Calu3 (cell line): ENCODE data around the gene NNAT. TPM values are rescaled to one million over a fixed set of nuclear protein-coding genes. Genes with fewer than 3 reads are reported as not detected.

ENCODE experiments used
- BruUV-seq: library from RNA; stranded (reverse); fragments of 400-500 nt; replicated peaks from 2 replicates; lab custom pipeline; 2021; lab: Mats Ljungman, UMichigan
- CTCF ChIA-PET: fragments of 300-600 bp; sonication (Branson Sonifier 250); formaldehyde crosslinking; loops from one replicate; lab custom pipeline; 2022; ENCODE audit warnings: antibody characterized with exemption; lab: Charles Lee
- DNase-seq: peaks from one replicate; pipeline ENCODE4 v3.0.0; 2022
- H3K27ac Mint-ChIP-seq: one replicate; pipeline ENCODE4 v1.8.0; 2022; ENCODE audit warnings: mixed read lengths; ENCODE audit not compliant: unreplicated experiment
- H3K27me3 Mint-ChIP-seq: one replicate; pipeline ENCODE4 v1.8.0; 2022; ENCODE audit warnings: mixed read lengths; ENCODE audit not compliant: unreplicated experiment
- H3K36me3 Mint-ChIP-seq: one replicate; pipeline ENCODE4 v1.8.0; 2022; ENCODE audit warnings: mild to moderate bottlenecking, moderate library complexity, mixed read lengths; ENCODE audit not compliant: insufficient read depth, unreplicated experiment
- H3K4me1 Mint-ChIP-seq: one replicate; pipeline ENCODE4 v1.8.0; 2022; ENCODE audit warnings: mild to moderate bottlenecking, low read depth, mixed read lengths; ENCODE audit not compliant: unreplicated experiment
- H3K4me3 Mint-ChIP-seq: one replicate; pipeline ENCODE4 v1.8.0; 2022; ENCODE audit warnings: mild to moderate bottlenecking, low read depth, moderate library complexity, mixed read lengths; ENCODE audit not compliant: unreplicated experiment
- H3K9me3 Mint-ChIP-seq: one replicate; pipeline ENCODE4 v1.8.0; 2022; ENCODE audit warnings: low read depth, mixed read lengths; ENCODE audit not compliant: unreplicated experiment
- CTCF ChIP-seq: fragments of 200-600 bp; IDR thresholded peaks from one replicate; pipeline ENCODE4 v1.8.0; 2022; ENCODE audit warnings: antibody characterized with exemption; ENCODE audit not compliant: unreplicated experiment
- intact Hi-C: fragments of 100-400 bp; cut with micrococcal nuclease; formaldehyde crosslinking; loops from one replicate; pipeline ENCODE4 v1.10.0; 2022; ENCODE audit not compliant: unreplicated experiment
- total RNA-seq: library from RNA; stranded (reverse); gene quantifications from 2 replicates; pipeline ENCODE4 v1.2.3, GENCODE V29; 2022

Gene NNAT
- total RNA-seq, 1 experiment from 2014 or later = not detected

GRCh38 chr20:37533154-37533715 lies 12.2 kb downstream of the NNAT start:
- no peak overlapping the region for H3K4me3 Mint-ChIP-seq
- intact Hi-C loops = loop anchor here (5.0 kb wide), 1 partner anchor 126 kb away; no protein-coding TSS in a partner anchor
- peaks cover 13% of the 10 kb centered on the region for H3K36me3 Mint-ChIP-seq
- no TSS peak for BruUV-seq
- peaks cover 42% of the 10 kb centered on the region for H3K4me1 Mint-ChIP-seq
- peaks cover 49% of the 10 kb centered on the region for H3K27me3 Mint-ChIP-seq
- H3K9me3 Mint-ChIP-seq = peaks cover 2% of the 10 kb centered on the region
- TF ChIP-seq CTCF = no peak
- no peak for DNase-seq
- CTCF ChIA-PET = interaction anchor here (1.2 to 3.2 kb wide), 3 partner anchors 251 to 337 kb away, joined by 3 to 18 read pairs (median 7); no protein-coding TSS in a partner anchor
- no peak overlapping the region for H3K27ac Mint-ChIP-seq

- no TSS peak for BruUV-seq
- intact Hi-C loops = loop anchor here (1.0 to 5.0 kb wide), 3 partner anchors 127 to 332 kb away; no protein-coding TSS in a partner anchor
- peak; percentile 85 for TF ChIP-seq CTCF
- Mint-ChIP-seq H3K36me3 (no peaks in the 10 kb centered on the region), H3K27ac (no peak overlapping the region), H3K4me1 (peaks cover 38% of the 10 kb centered on the region), H3K27me3 (peaks cover 42% of the 10 kb centered on the region), H3K4me3 (no peak overlapping the region), H3K9me3 (no peaks in the 10 kb centered on the region)
- DNase-seq = peak; percentile 81
- CTCF ChIA-PET = interaction anchor here (0.5 to 3.2 kb wide), 15 partner anchors 9 to 445 kb away, joined by 3 to 18 read pairs (median 3); no protein-coding TSS in a partner anchor
Measured at GRCh38 chr20:37534401-37535157, 13.5 kb downstream of the NNAT start.

- Mint-ChIP-seq H3K4me3 (no peak overlapping the region), H3K9me3 (no peaks in the 10 kb centered on the region), H3K27me3 (peaks cover 32% of the 10 kb centered on the region), H3K27ac (no peak overlapping the region), H3K36me3 (no peaks in the 10 kb centered on the region), H3K4me1 (peaks cover 38% of the 10 kb centered on the region)
- intact Hi-C loops = no loop called here
- CTCF ChIA-PET = interaction anchor here (1.0 to 3.2 kb wide), 6 partner anchors 8 to 279 kb away, joined by 3 to 18 read pairs (median 4); no protein-coding TSS in a partner anchor
- DNase-seq = peak; percentile 48
- no peak for TF ChIP-seq CTCF
- BruUV-seq = no TSS peak
Measured at GRCh38 chr20:37535443-37536132, 14.5 kb downstream of the NNAT start.

GRCh38 chr20:37537505-37537904 lies 16.5 kb downstream of the NNAT start:
- Mint-ChIP-seq H3K9me3 (no peaks in the 10 kb centered on the region), H3K4me1 (peaks cover 46% of the 10 kb centered on the region), H3K27me3 (peaks cover 13% of the 10 kb centered on the region), H3K4me3 (no peak overlapping the region), H3K36me3 (no peaks in the 10 kb centered on the region), H3K27ac (no peak overlapping the region)
- BruUV-seq = no TSS peak
- no peak for DNase-seq
- CTCF ChIA-PET = no interaction called here
- TF ChIP-seq CTCF = no peak
- intact Hi-C loops = no loop called here
